HEK293 (cell line): Measurements from ENCODE around the gene EPHB3.
A peak's percentile ranks its signal among the peaks of the same experiment; 100 is the strongest.

Source experiments
- CTCF ChIA-PET: fragments of 350-600 bp; formaldehyde crosslinking; extraction: SDS; loops from one replicate; lab custom pipeline; 2021; ENCODE audit warnings: antibody characterized with exemption; lab: Yijun Ruan, JAX
- POLR2A ChIA-PET: fragments of 300-600 bp; formaldehyde crosslinking; extraction: SDS; loops from one replicate; lab custom pipeline; 2020; ENCODE audit warnings: antibody characterized with exemption, inconsistent platforms; lab: Yijun Ruan, JAX
- H3K27ac ChIP-seq: fragments of 200-500 bp; sonication (Bioruptor generic); 2 replicates; pipeline ENCODE4 v1.5.1; 2014; ENCODE audit warnings: low read depth, low read length, control low read depth, inconsistent platforms; ENCODE audit errors: extremely low read depth
- H3K36me3 ChIP-seq, 2 experiments: fragments of 200-500 bp in 1 of 2; sonication (Bioruptor generic) in 1 of 2; 1 replicate in 1 of 2; 2 replicates in 1 of 2; pipeline ENCODE4 v1.5.1; 2014 to 2017; ENCODE audit warnings: inconsistent platforms in 2 of 2, low read length in 2 of 2; ENCODE audit not compliant: control insufficient read depth in 2 of 2, insufficient read depth in 1 of 2
- H3K4me1 ChIP-seq: fragments of 200-500 bp; sonication (Bioruptor generic); 2 replicates; pipeline ENCODE4 v1.5.1; 2014; ENCODE audit warnings: mild to moderate bottlenecking, low read length, inconsistent platforms; ENCODE audit not compliant: control insufficient read depth, insufficient read depth
- H3K4me3 ChIP-seq: 2 replicates; pipeline ENCODE4 v1.5.1; 2011; ENCODE audit warnings: low read depth, mild to moderate bottlenecking, control low read depth, low read length, moderate library complexity
- H3K9me3 ChIP-seq: fragments of 200-500 bp; sonication (Bioruptor generic); 2 replicates; pipeline ENCODE4 v1.5.1; 2014; ENCODE audit warnings: low read depth, low read length, inconsistent platforms; ENCODE audit not compliant: control insufficient read depth, insufficient read depth
- CTCF ChIP-seq: fragments of 450-650 bp; formaldehyde crosslinking; IDR thresholded peaks from 2 replicates; pipeline ENCODE4 v1.5.1; 2016; ENCODE audit warnings: missing biosample characterization, missing genetic modification characterization
- GLIS1 ChIP-seq: fragments of 450-650 bp; formaldehyde crosslinking; IDR thresholded peaks from 2 replicates; pipeline ENCODE4 v1.5.1; 2016; ENCODE audit warnings: missing biosample characterization, missing genetic modification characterization
- IKZF3 ChIP-seq: fragments of 450-650 bp; IDR thresholded peaks from 2 replicates; pipeline ENCODE4 v1.5.0; 2018; ENCODE audit warnings: missing biosample characterization, mild to moderate bottlenecking, missing genetic modification characterization, moderate library complexity
- PRDM1 ChIP-seq: fragments of 450-650 bp; formaldehyde crosslinking; IDR thresholded peaks from 2 replicates; pipeline ENCODE4; 2016; ENCODE audit warnings: missing biosample characterization, missing genetic modification characterization
- SP3 ChIP-seq: fragments of 450-650 bp; formaldehyde crosslinking; IDR thresholded peaks from 2 replicates; pipeline ENCODE4 v1.5.1; 2016; ENCODE audit warnings: missing biosample characterization, missing genetic modification characterization
- YY2 ChIP-seq: fragments of 450-650 bp; formaldehyde crosslinking; IDR thresholded peaks from 2 replicates; pipeline ENCODE4 v1.5.1; 2016; ENCODE audit warnings: missing biosample characterization, missing genetic modification characterization
- ZBTB21 ChIP-seq: fragments of 450-650 bp; formaldehyde crosslinking; IDR thresholded peaks from 2 replicates; pipeline ENCODE4 v1.5.1; 2017; ENCODE audit warnings: missing biosample characterization, missing genetic modification characterization
- ZBTB48 ChIP-seq: fragments of 450-650 bp; formaldehyde crosslinking; IDR thresholded peaks from 2 replicates; pipeline ENCODE4 v1.5.1; 2016; ENCODE audit warnings: missing biosample characterization, missing genetic modification characterization
- ZFP3 ChIP-seq: fragments of 450-650 bp; formaldehyde crosslinking; IDR thresholded peaks from 2 replicates; pipeline ENCODE4 v1.5.1; 2016; ENCODE audit warnings: low read depth, missing biosample characterization, missing genetic modification characterization
- ZNF133 ChIP-seq: fragments of 450-650 bp; formaldehyde crosslinking; IDR thresholded peaks from 2 replicates; pipeline ENCODE4 v1.5.1; 2016; ENCODE audit warnings: missing biosample characterization, missing genetic modification characterization
- ZNF140 ChIP-seq: fragments of 450-650 bp; formaldehyde crosslinking; IDR thresholded peaks from 2 replicates; pipeline ENCODE4 v1.5.1; 2016; ENCODE audit warnings: missing biosample characterization, missing genetic modification characterization
- ZNF211 ChIP-seq: fragments of 450-650 bp; formaldehyde crosslinking; IDR thresholded peaks from 2 replicates; pipeline ENCODE4 v1.5.1; 2016; ENCODE audit warnings: low read depth, missing biosample characterization, missing genetic modification characterization
- ZNF311 ChIP-seq: fragments of 450-650 bp; formaldehyde crosslinking; IDR thresholded peaks from 2 replicates; pipeline ENCODE4 v1.5.1; 2017; ENCODE audit warnings: missing biosample characterization, missing genetic modification characterization, borderline replicate concordance
- ZNF335 ChIP-seq: fragments of 450-650 bp; formaldehyde crosslinking; conservative IDR thresholded peaks from 2 replicates; pipeline ENCODE4 v1.5.1; 2016; ENCODE audit warnings: missing biosample characterization, missing genetic modification characterization
- ZNF354C ChIP-seq: fragments of 450-650 bp; formaldehyde crosslinking; IDR thresholded peaks from 2 replicates; pipeline ENCODE4 v1.5.1; 2016; ENCODE audit warnings: missing biosample characterization, missing genetic modification characterization, low read depth, borderline replicate concordance
- ZNF366 ChIP-seq: fragments of 450-650 bp; formaldehyde crosslinking; conservative IDR thresholded peaks from 2 replicates; pipeline ENCODE4 v1.5.1; 2016; ENCODE audit warnings: missing biosample characterization, missing genetic modification characterization
- ZNF391 ChIP-seq: fragments of 450-650 bp; formaldehyde crosslinking; IDR thresholded peaks from 2 replicates; pipeline ENCODE4 v1.5.1; 2016; ENCODE audit warnings: low read depth, missing biosample characterization, missing genetic modification characterization, borderline replicate concordance
- ZNF423 ChIP-seq: fragments of 450-650 bp; formaldehyde crosslinking; IDR thresholded peaks from 2 replicates; pipeline ENCODE4 v1.5.1; 2016; ENCODE audit warnings: missing biosample characterization, missing genetic modification characterization
- ZNF548 ChIP-seq: fragments of 450-650 bp; formaldehyde crosslinking; IDR thresholded peaks from 2 replicates; pipeline ENCODE4 v1.5.1; 2016; ENCODE audit warnings: missing biosample characterization, missing genetic modification characterization
- ZNF596 ChIP-seq: fragments of 450-650 bp; IDR thresholded peaks from 2 replicates; pipeline ENCODE4 v1.5.0; 2018; ENCODE audit warnings: missing biosample characterization, mild to moderate bottlenecking, missing genetic modification characterization, moderate library complexity
- ZNF600 ChIP-seq: fragments of 450-650 bp; formaldehyde crosslinking; IDR thresholded peaks from 2 replicates; pipeline ENCODE4 v1.5.1; 2016; ENCODE audit warnings: missing biosample characterization, missing genetic modification characterization
- ZNF623 ChIP-seq: fragments of 450-650 bp; formaldehyde crosslinking; IDR thresholded peaks from 2 replicates; pipeline ENCODE4 v1.5.1; 2016; ENCODE audit warnings: missing biosample characterization, missing genetic modification characterization
- ZNF664 ChIP-seq: fragments of 450-650 bp; formaldehyde crosslinking; IDR thresholded peaks from 2 replicates; pipeline ENCODE4 v1.5.1; 2016; ENCODE audit warnings: missing biosample characterization, missing genetic modification characterization
- ZNF776 ChIP-seq: fragments of 450-650 bp; formaldehyde crosslinking; IDR thresholded peaks from 2 replicates; pipeline ENCODE4 v1.5.0; 2017; ENCODE audit warnings: missing biosample characterization, missing genetic modification characterization, borderline replicate concordance
- ZNF830 ChIP-seq: fragments of 450-650 bp; IDR thresholded peaks from 2 replicates; pipeline ENCODE4 v1.5.0; 2018; ENCODE audit warnings: missing biosample characterization, missing genetic modification characterization, low read depth, mild to moderate bottlenecking, moderate library complexity
- ZXDB ChIP-seq: fragments of 450-650 bp; formaldehyde crosslinking; IDR thresholded peaks from 2 replicates; pipeline ENCODE4 v1.5.1; 2016; ENCODE audit warnings: missing biosample characterization, missing genetic modification characterization
- TF ChIP-seq, protein P1 (sequence below): fragments of 450-650 bp; formaldehyde crosslinking; IDR thresholded peaks from 2 replicates; pipeline ENCODE4 v1.5.1; 2016; ENCODE audit warnings: missing biosample characterization, missing genetic modification characterization
- TF ChIP-seq, protein P2 (sequence below): fragments of 450-650 bp; formaldehyde crosslinking; IDR thresholded peaks from 2 replicates; pipeline ENCODE4 v1.5.1; 2016; ENCODE audit warnings: missing biosample characterization, missing genetic modification characterization

The EPHB3 gene

DNA sequence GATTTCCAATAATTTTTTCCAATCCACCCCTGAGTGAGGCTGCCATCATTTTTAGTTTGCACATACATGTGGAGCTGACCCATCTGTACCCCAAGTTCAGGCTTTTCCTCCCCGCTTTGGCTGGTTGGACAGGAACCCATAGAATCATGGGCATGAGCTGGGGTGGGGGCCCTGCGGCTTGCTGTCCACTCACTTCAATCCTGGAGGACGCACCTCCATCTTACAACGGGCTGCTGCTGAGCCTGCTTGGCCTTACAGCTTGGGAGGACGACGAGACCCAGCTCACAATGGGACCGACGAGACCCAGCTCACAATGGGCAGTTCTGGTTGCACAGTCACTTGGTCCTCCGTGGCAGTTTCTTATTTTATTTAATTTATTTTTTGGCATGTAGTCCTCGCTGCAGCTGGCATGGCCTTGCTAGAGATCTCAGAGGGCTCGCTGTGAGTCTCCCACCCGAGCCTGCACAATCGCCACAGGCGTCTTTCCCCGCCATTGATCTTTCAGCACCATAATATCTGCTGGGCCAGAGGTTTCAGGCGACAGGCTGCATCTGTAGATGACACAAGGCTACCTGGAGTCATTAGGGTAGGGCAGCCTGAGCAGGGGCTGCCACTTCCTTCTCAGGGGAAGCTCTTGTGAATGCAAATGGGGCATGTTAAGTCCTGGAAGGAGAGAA lies 19.6 kb upstream of the EPHB3 start:
- H3K27ac ChIP-seq = no peak overlapping the region
- POLR2A ChIA-PET = no interaction called here
- H3K4me1 ChIP-seq = no peaks in the 10 kb centered on the region
- TF ChIP-seq ZFP3 (tag by site-specific recombination) = no peak
- 0 out of 2 replicates have a peak, but pooled peaks have one; percentile 13 for TF ChIP-seq IKZF3 (tag by site-specific recombination)
- TF ChIP-seq, all 188 proteins: peak for 1
- no peaks in the 10 kb centered on the region for H3K9me3 ChIP-seq
- H3K36me3 ChIP-seq = no peaks in the 10 kb centered on the region
- no peak overlapping the region for H3K4me3 ChIP-seq
- CTCF ChIA-PET = interaction anchor here (0.6 to 12.4 kb wide), 19 partner anchors 8 to 647 kb away, joined by 3 to 184 read pairs (median 6); no protein-coding TSS in a partner anchor

- H3K9me3 ChIP-seq = no peaks in the 10 kb centered on the region
- POLR2A ChIA-PET = no interaction called here
- 0 out of 2 replicates have a peak, but pooled peaks have one; percentile 11 for TF ChIP-seq ZNF596 (tag by site-specific recombination)
- TF ChIP-seq ZNF211 (tag by site-specific recombination) = no peak
- no peak for TF ChIP-seq ZNF140 (tag by site-specific recombination)
- TF ChIP-seq, protein P1, sequence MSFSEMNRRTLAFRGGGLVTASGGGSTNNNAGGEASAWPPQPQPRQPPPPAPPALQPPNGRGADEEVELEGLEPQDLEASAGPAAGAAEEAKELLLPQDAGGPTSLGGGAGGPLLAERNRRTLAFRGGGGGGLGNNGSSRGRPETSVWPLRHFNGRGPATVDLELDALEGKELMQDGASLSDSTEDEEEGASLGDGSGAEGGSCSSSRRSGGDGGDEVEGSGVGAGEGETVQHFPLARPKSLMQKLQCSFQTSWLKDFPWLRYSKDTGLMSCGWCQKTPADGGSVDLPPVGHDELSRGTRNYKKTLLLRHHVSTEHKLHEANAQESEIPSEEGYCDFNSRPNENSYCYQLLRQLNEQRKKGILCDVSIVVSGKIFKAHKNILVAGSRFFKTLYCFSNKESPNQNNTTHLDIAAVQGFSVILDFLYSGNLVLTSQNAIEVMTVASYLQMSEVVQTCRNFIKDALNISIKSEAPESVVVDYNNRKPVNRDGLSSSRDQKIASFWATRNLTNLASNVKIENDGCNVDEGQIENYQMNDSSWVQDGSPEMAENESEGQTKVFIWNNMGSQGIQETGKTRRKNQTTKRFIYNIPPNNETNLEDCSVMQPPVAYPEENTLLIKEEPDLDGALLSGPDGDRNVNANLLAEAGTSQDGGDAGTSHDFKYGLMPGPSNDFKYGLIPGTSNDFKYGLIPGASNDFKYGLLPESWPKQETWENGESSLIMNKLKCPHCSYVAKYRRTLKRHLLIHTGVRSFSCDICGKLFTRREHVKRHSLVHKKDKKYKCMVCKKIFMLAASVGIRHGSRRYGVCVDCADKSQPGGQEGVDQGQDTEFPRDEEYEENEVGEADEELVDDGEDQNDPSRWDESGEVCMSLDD (tag by site-specific recombination) = no peak
- TF ChIP-seq ZNF600 (tag by site-specific recombination) = no peak
- no peak for TF ChIP-seq ZXDB (tag by site-specific recombination)
- no peak for TF ChIP-seq ZNF311 (tag by site-specific recombination)
- TF ChIP-seq PRDM1 = peak; percentile 67
- no peak for TF ChIP-seq ZNF548
- no peak for TF ChIP-seq ZNF830 (tag by site-specific recombination)
- no peak for TF ChIP-seq ZBTB48 (tag by site-specific recombination)
- TF ChIP-seq ZNF664 (tag by site-specific recombination) = no peak
- TF ChIP-seq ZNF366 (tag by site-specific recombination) = peak; percentile 76
- TF ChIP-seq ZNF133 (tag by site-specific recombination) = no peak
- TF ChIP-seq, protein P2, sequence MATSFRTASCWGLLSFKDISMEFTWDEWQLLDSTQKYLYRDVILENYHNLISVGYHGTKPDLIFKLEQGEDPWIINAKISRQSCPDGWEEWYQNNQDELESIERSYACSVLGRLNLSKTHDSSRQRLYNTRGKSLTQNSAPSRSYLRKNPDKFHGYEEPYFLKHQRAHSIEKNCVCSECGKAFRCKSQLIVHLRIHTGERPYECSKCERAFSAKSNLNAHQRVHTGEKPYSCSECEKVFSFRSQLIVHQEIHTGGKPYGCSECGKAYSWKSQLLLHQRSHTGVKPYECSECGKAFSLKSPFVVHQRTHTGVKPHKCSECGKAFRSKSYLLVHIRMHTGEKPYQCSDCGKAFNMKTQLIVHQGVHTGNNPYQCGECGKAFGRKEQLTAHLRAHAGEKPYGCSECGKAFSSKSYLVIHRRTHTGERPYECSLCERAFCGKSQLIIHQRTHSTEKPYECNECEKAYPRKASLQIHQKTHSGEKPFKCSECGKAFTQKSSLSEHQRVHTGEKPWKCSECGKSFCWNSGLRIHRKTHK (tag by site-specific recombination) = no peak
- no peak for TF ChIP-seq ZNF354C (tag by site-specific recombination)
Measured at GRCh38 chr3:184542577-184542976, 19.0 kb upstream of the EPHB3 start.

DNA sequence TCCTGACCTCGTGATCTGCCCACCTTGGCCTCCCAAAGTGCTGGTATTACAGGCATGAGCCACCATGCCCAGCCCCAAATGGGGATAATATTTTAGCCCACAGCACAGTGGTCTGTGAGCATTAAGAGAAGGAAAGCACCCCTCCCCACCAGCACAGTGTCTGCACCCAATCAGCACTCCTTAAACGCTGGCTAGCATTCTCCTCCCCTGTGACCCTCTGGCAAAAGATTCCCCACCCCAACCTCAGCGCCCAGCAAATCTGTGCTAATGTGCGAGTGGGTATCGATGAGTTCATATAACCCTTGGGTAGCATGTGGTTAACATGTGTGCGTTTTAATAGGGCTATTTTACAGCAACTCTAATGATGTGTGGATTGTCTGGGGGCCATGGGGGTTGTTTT lies 18.3 kb upstream of the EPHB3 start:
- H3K4me3 ChIP-seq = no peak overlapping the region
- H3K27ac ChIP-seq = no peak overlapping the region
- ChIA-PET POLR2A (no interaction called here), CTCF (interaction anchor here (0.6 to 12.4 kb wide), 5 partner anchors 14 to 244 kb away, joined by 3 to 184 read pairs (median 35); no protein-coding TSS in a partner anchor)
- H3K36me3 ChIP-seq = no peaks in the 10 kb centered on the region
- H3K4me1 ChIP-seq = no peaks in the 10 kb centered on the region
- no peaks in the 10 kb centered on the region for H3K9me3 ChIP-seq
- TF ChIP-seq CTCF (tag by site-specific recombination) (no peak), ZNF391 (no peak), ZNF335 (tag by site-specific recombination) (no peak), ZNF423 (tag by site-specific recombination) (no peak), YY2 (tag by site-specific recombination) (no peak), SP3 (tag by site-specific recombination) (no peak), ZBTB21 (tag by site-specific recombination) (no peak), ZNF623 (tag by site-specific recombination) (no peak), ZNF776 (tag by site-specific recombination) (no peak), GLIS1 (tag by site-specific recombination) (no peak)

More at GRCh38 chr3:184542577-184542976, 19.0 kb upstream of the EPHB3 start:
- H3K36me3 ChIP-seq = no peaks in the 10 kb centered on the region
- CTCF ChIA-PET = interaction anchor here (0.6 to 12.4 kb wide), 7 partner anchors 13 to 244 kb away, joined by 3 to 184 read pairs (median 22); no protein-coding TSS in a partner anchor
- no peak overlapping the region for H3K27ac ChIP-seq
- H3K4me3 ChIP-seq = no peak overlapping the region
- no peaks in the 10 kb centered on the region for H3K4me1 ChIP-seq
